NCI-H2196 treated with DMSO at 0.1 percent for 48 hours (cell line): ENCODE results near the gene ZNF334.

Source experiments
- DNase-seq: peaks from one replicate; lab custom pipeline; 2025; ENCODE audit not compliant: unreplicated experiment; lab: John Stamatoyannopoulos, UW

Gene ZNF334

GRCh38 chr20:46512943-46513844 lies at the start of gene ZNF334:
Gene ZNF334 (minus strand): TSS chr20:46513559. CDS start chr20:46512102, 1,457 bp downstream.
- peak; percentile 72 for DNase-seq

GRCh38 chr20:46562373-46563169 lies 49.2 kb upstream of the ZNF334 start:
- DNase-seq, result no peak

GRCh38 chr20:46562009-46562372 lies 48.6 kb upstream of the ZNF334 start:
- DNase-seq, result no peak

GRCh38 chr20:46559685-46560440 lies 46.5 kb upstream of the ZNF334 start:
- peak; percentile 36 for DNase-seq

GRCh38 chr20:46559001-46559400 lies 45.6 kb upstream of the ZNF334 start:
- no peak for DNase-seq

- no peak for DNase-seq
Observed at GRCh38 chr20:46558511-46558959, 45.2 kb upstream of the ZNF334 start.

- no peak for DNase-seq
Observed at GRCh38 chr20:46557231-46557956, 44.0 kb upstream of the ZNF334 start.

GRCh38 chr20:46555370-46555956 lies 42.1 kb upstream of the ZNF334 start:
- no peak for DNase-seq

- no peak for DNase-seq
Observed at GRCh38 chr20:46554828-46555227, 41.5 kb upstream of the ZNF334 start.

- no peak for DNase-seq
Observed at GRCh38 chr20:46553926-46554325, 40.6 kb upstream of the ZNF334 start.

- no peak for DNase-seq
Observed at GRCh38 chr20:46552460-46553420, 39.4 kb upstream of the ZNF334 start.

GRCh38 chr20:46551522-46552381 lies 38.4 kb upstream of the ZNF334 start:
- no peak for DNase-seq

- DNase-seq, result no peak
Observed at GRCh38 chr20:46550461-46550860, 37.1 kb upstream of the ZNF334 start, which contains the start of gene OCSTAMP. Gene OCSTAMP (minus strand): TSS chr20:46550654. CDS start chr20:46550560, 94 bp downstream.

- no peak for DNase-seq
Observed at GRCh38 chr20:46549188-46549972, 36.0 kb upstream of the ZNF334 start.

- no peak for DNase-seq
Observed at GRCh38 chr20:46548688-46549087, 35.3 kb upstream of the ZNF334 start.

- DNase-seq, result no peak
Observed at GRCh38 chr20:46547995-46548394, 34.6 kb upstream of the ZNF334 start.

GRCh38 chr20:46546936-46547335 lies 33.6 kb upstream of the ZNF334 start:
- no peak for DNase-seq
